Right lobe of liver (tissue), 4 donors: Measurements from ENCODE around the gene SNED1.

ENCODE experiments used
- POLR2A ChIP-seq: fragments of 450-650 bp; IDR thresholded peaks from one replicate; pipeline ENCODE4 v1.6.1; 2017; ENCODE audit warnings: antibody characterized with exemption, mild to moderate bottlenecking
- TF ChIP-seq, protein P1 (sequence below), 4 donors: fragments of 200-600 bp in 3 of 4; fragments of 450-650 bp in 1 of 4; IDR thresholded peaks; one replicate each; pipeline versions ENCODE4 v1.5.1 to v1.8.0; 2016 to 2022; ENCODE audit warnings: antibody characterized with exemption in 4 of 4, mild to moderate bottlenecking in 2 of 4
- donor health status: DM: no; HTN: no; CAD: no.
- donor health status: DM: no; HTN: no; CAD: no.
- donor health status: DM: no; HTN: yes; CAD: no.

DNA sequence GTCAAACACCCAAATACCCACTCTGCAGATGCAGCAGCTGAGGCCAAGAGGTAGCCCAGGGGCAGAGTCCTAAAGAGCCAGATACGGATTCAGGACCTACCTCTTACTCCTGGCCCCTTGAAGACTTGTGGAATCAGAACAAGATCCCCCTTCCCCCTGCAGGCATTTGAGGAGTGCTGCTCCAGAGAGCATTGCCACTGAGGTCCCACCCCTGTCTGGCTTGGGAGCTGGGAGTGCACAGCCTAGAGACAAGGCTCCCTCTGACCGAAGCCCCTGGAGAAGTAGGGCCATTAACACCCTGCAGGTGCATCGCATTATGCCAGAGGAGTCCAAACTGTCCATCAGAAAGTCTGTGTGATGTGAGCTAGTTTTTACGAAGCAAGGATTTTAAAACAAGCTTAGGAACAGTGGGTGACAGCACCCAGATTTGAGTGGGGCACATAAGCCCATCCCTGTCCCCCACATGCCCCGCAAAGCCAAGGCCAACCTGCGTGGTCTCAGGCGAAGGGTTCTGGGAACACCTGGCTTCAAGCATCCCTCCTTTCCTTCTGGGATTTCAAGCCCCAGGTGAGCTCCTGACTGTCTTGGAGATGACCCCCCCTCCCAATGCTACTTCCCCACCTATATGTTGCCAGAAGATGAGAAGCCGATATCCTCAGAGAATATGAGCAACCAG is 55.3 kb downstream of the SNED1 start:
- TF ChIP-seq, protein P1, sequence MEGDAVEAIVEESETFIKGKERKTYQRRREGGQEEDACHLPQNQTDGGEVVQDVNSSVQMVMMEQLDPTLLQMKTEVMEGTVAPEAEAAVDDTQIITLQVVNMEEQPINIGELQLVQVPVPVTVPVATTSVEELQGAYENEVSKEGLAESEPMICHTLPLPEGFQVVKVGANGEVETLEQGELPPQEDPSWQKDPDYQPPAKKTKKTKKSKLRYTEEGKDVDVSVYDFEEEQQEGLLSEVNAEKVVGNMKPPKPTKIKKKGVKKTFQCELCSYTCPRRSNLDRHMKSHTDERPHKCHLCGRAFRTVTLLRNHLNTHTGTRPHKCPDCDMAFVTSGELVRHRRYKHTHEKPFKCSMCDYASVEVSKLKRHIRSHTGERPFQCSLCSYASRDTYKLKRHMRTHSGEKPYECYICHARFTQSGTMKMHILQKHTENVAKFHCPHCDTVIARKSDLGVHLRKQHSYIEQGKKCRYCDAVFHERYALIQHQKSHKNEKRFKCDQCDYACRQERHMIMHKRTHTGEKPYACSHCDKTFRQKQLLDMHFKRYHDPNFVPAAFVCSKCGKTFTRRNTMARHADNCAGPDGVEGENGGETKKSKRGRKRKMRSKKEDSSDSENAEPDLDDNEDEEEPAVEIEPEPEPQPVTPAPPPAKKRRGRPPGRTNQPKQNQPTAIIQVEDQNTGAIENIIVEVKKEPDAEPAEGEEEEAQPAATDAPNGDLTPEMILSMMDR (IDR thresholded peaks at IDR 0.05) = no peak
- TF ChIP-seq POLR2A = no peak
